ACHN (cell line): Measurements from ENCODE around the gene SOST.

ENCODE experiments used
- DNase-seq: peaks from one replicate; pipeline ENCODE4 v3.0.0-alpha.2; 2015
- in situ Hi-C: cut with HindIII; loops from 2 replicates; pipeline ENCODE4 v1.10.0; 2017; ENCODE audit warnings: low sequenced_read_pairs, low pct_ligation_motif_present, low pct_unique_long_range_greater_than_20kb

SOST gene

GRCh38 chr17:43720311-43721060 is 38.1 kb downstream of the SOST start:
- in situ Hi-C loops, result no loop called here
- DNase-seq, result peak; percentile 76

- in situ Hi-C loops, result no loop called here
- no peak for DNase-seq
Measured at GRCh38 chr17:43719578-43719977, 39.0 kb downstream of the SOST start.

- no peak for DNase-seq
- in situ Hi-C loops, result no loop called here
Measured at GRCh38 chr17:43718544-43718943, 40.0 kb downstream of the SOST start.

- in situ Hi-C loops, result no loop called here
Measured at GRCh38 chr17:43717913-43718312, 40.7 kb downstream of the SOST start.

GRCh38 chr17:43714465-43715149 is 44.0 kb downstream of the SOST start:
- in situ Hi-C loops, result no loop called here
- DNase-seq, result peak; percentile 49

More at GRCh38 chr17:43717913-43718312, 40.7 kb downstream of the SOST start:
- DNase-seq, result no peak

GRCh38 chr17:43713494-43714162 is 45.0 kb downstream of the SOST start:
- peak; percentile 42 for DNase-seq
- in situ Hi-C loops, result no loop called here

GRCh38 chr17:43712397-43712796 is 46.2 kb downstream of the SOST start:
- in situ Hi-C loops, result no loop called here
- no peak for DNase-seq

- in situ Hi-C loops, result no loop called here
- DNase-seq, result no peak
Measured at GRCh38 chr17:43710101-43710500, 48.5 kb downstream of the SOST start.

GRCh38 chr17:43709210-43709609 is 49.4 kb downstream of the SOST start:
- in situ Hi-C loops, result no loop called here
- no peak for DNase-seq

GRCh38 chr17:43707184-43707583 is 51.4 kb downstream of the SOST start:
- DNase-seq, result no peak
- in situ Hi-C loops, result no loop called here

- DNase-seq, result no peak
- in situ Hi-C loops, result no loop called here
Measured at GRCh38 chr17:43706235-43706634, 52.4 kb downstream of the SOST start.
